Neural cell (in vitro differentiated cells): ENCODE measurements around the gene RSBN1. TPM values are rescaled to one million over a fixed set of nuclear protein-coding genes. Genes with fewer than 3 reads are reported as not detected.

Experiments used
- H2AFZ ChIP-seq: fragments of 200-600, 300-800 bp; sonication (generic), shearing (Covaris generic); 2 replicates; pipeline ENCODE4 v1.6.0; 2014; ENCODE audit warnings: low read depth, mild to moderate bottlenecking, antibody characterized with exemption, low read length, moderate library complexity
- H3F3A ChIP-seq: fragments of 200-600 bp; shearing (Covaris generic); 2 replicates; pipeline ENCODE4 v1.6.1; 2016; ENCODE audit warnings: mild to moderate bottlenecking, moderate library complexity, mixed read lengths, antibody characterized with exemption, low read length; ENCODE audit not compliant: insufficient read depth, poor library complexity, severe bottlenecking
- H3K27ac ChIP-seq: fragments of 200-600, 300-800 bp; sonication (generic), shearing (Covaris generic); 2 replicates; pipeline ENCODE4 v1.5.1; 2014; ENCODE audit warnings: mild to moderate bottlenecking, low read length, moderate library complexity
- H3K27me3 ChIP-seq: fragments of 300-800, 200-600 bp; sonication (generic), shearing (Covaris generic); 2 replicates; pipeline ENCODE4 v1.6.0; 2014; ENCODE audit warnings: mild to moderate bottlenecking, low read depth, low read length, moderate library complexity; ENCODE audit not compliant: insufficient read depth
- H3K36me3 ChIP-seq: fragments of 300-800, 200-600 bp; sonication (generic), shearing (Covaris generic); 2 replicates; pipeline ENCODE4 v1.5.1; 2014; ENCODE audit warnings: mild to moderate bottlenecking, antibody characterized with exemption, low read length, moderate library complexity; ENCODE audit not compliant: insufficient read depth
- H3K4me2 ChIP-seq: fragments of 300-800, 200-600 bp; sonication (generic), shearing (Covaris generic); 2 replicates; pipeline ENCODE4 v1.6.0; 2014; ENCODE audit warnings: mild to moderate bottlenecking, low read length
- H3K4me3 ChIP-seq: fragments of 300-800, 200-600 bp; sonication (generic), shearing (Covaris generic); 2 replicates; pipeline ENCODE4 v1.5.1; 2014; ENCODE audit warnings: mild to moderate bottlenecking, low read length, moderate library complexity
- H3K79me2 ChIP-seq: fragments of 200-600 bp; shearing (Covaris generic); replicated peaks from 2 replicates; pipeline ENCODE4 v1.6.0; 2014; ENCODE audit warnings: mild to moderate bottlenecking, low read length, moderate library complexity; ENCODE audit not compliant: insufficient read depth
- H3K9ac ChIP-seq: fragments of 300-800, 200-600 bp; sonication (generic), shearing (Covaris generic); 2 replicates; pipeline ENCODE4 v1.6.1; 2016; ENCODE audit warnings: mild to moderate bottlenecking, low read length, mixed read lengths
- H3K9me2 ChIP-seq: fragments of 200-600 bp; shearing (Covaris generic); 2 replicates; pipeline ENCODE4 v1.6.1; 2016; ENCODE audit warnings: mild to moderate bottlenecking, low read length, mixed read lengths; ENCODE audit not compliant: insufficient read depth
- H3K9me3 ChIP-seq: fragments of 200-600, 300-800 bp; sonication (generic), shearing (Covaris generic); 2 replicates; pipeline ENCODE4 v1.6.1; 2016; ENCODE audit warnings: mild to moderate bottlenecking, mixed run types, low read length, moderate library complexity, mixed read lengths
- H4K20me1 ChIP-seq: fragments of 200-600 bp; shearing (Covaris generic); 2 replicates; pipeline ENCODE4 v1.6.1; 2016; ENCODE audit warnings: mild to moderate bottlenecking, mixed run types; ENCODE audit not compliant: insufficient read depth
- EP300 ChIP-seq: fragments of 450-650 bp; conservative IDR thresholded peaks from 2 replicates; pipeline ENCODE4 v1.6.1; 2014; ENCODE audit warnings: antibody characterized with exemption, mild to moderate bottlenecking, moderate library complexity; ENCODE audit not compliant: poor library complexity, severe bottlenecking
- EZH2 ChIP-seq: fragments of 200-600, 300-800 bp; shearing (Covaris generic), sonication (generic); IDR thresholded peaks from 2 replicates; pipeline ENCODE4 v1.6.1; 2014; ENCODE audit warnings: antibody characterized with exemption, low read length, borderline replicate concordance, mild to moderate bottlenecking; ENCODE audit not compliant: insufficient read depth, poor library complexity, severe bottlenecking
- MXI1 ChIP-seq: fragments of 450-650 bp; conservative IDR thresholded peaks from 2 replicates; pipeline ENCODE4 v1.6.1; 2014; ENCODE audit warnings: antibody characterized with exemption, mild to moderate bottlenecking; ENCODE audit not compliant: poor library complexity, severe bottlenecking
- POLR2AphosphoS5 ChIP-seq: IDR thresholded peaks from 2 replicates; pipeline ENCODE4 v1.6.1; 2012
- RAD21 ChIP-seq: fragments of 450-650 bp; conservative IDR thresholded peaks from 2 replicates; pipeline ENCODE4 v1.6.1; 2014; ENCODE audit warnings: antibody characterized with exemption, mild to moderate bottlenecking, moderate library complexity
- SMC3 ChIP-seq: fragments of 450-650 bp; conservative IDR thresholded peaks from 2 replicates; pipeline ENCODE4 v1.6.1; 2014; ENCODE audit warnings: antibody characterized with exemption, mild to moderate bottlenecking, moderate library complexity; ENCODE audit not compliant: poor library complexity
- TAF1 ChIP-seq: IDR thresholded peaks from 2 replicates; pipeline ENCODE4 v1.6.1; 2012; ENCODE audit warnings: low read depth
- polyA plus RNA-seq: library from polyadenylated mRNA; depleted of rRNA; stranded (reverse); fragments of >200 nt; gene quantifications from 2 replicates; pipeline ENCODE4 v1.2.3, GENCODE V29; 2014
- TF ChIP-seq, protein P1 (sequence below): IDR thresholded peaks from 2 replicates; pipeline ENCODE4 v1.6.1; 2012; ENCODE audit warnings: borderline replicate concordance
- TF ChIP-seq, protein P2 (sequence below): fragments of 450-650 bp; IDR thresholded peaks from 2 replicates; pipeline ENCODE4 v1.5.1; 2014; ENCODE audit warnings: antibody characterized with exemption, mild to moderate bottlenecking, moderate library complexity; ENCODE audit not compliant: poor library complexity, severe bottlenecking

Gene RSBN1
- polyA plus RNA-seq, 1 donor from 2014 or later, result 33.7 TPM

DNA sequence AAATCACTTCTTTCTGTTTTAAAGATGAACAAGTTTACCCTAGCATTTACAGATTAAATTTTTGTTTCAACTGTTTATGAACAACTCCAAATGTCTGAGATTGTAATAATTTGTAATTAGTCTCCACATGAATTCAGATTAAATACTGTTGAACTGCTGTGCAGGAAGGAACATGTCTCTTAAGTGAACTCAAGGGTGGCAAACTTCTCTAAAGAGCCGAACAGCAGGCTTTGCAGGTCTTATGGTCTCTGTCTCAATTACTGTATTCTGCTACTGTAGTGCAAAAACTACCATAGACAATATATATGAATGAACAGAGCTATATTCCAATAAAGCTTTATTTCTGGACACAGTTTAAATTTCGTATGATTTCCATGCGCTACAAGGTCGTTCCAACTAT, 6.6 kb downstream of the RSBN1 start:
- Histone ChIP-seq H3K36me3 (no peaks in the 10 kb centered on the region), H4K20me1 (peaks cover 2% of the 10 kb centered on the region), H3K4me3 (no peak overlapping the region), H3K9ac (no peak overlapping the region), H3K27me3 (no peaks in the 10 kb centered on the region), H3K4me2 (no peak overlapping the region), H3K79me2 (peaks cover 98% of the 10 kb centered on the region), H2AFZ (no peak overlapping the region), H3K27ac (no peak overlapping the region), H3F3A (no peaks in the 10 kb centered on the region), H3K9me3 (no peaks in the 10 kb centered on the region), H3K9me2 (no peaks in the 10 kb centered on the region)
- TF ChIP-seq TAF1, result no peak
- TF ChIP-seq EZH2, result no peak
- no peak for TF ChIP-seq EP300
- TF ChIP-seq POLR2AphosphoS5, result no peak
- TF ChIP-seq, protein P1, sequence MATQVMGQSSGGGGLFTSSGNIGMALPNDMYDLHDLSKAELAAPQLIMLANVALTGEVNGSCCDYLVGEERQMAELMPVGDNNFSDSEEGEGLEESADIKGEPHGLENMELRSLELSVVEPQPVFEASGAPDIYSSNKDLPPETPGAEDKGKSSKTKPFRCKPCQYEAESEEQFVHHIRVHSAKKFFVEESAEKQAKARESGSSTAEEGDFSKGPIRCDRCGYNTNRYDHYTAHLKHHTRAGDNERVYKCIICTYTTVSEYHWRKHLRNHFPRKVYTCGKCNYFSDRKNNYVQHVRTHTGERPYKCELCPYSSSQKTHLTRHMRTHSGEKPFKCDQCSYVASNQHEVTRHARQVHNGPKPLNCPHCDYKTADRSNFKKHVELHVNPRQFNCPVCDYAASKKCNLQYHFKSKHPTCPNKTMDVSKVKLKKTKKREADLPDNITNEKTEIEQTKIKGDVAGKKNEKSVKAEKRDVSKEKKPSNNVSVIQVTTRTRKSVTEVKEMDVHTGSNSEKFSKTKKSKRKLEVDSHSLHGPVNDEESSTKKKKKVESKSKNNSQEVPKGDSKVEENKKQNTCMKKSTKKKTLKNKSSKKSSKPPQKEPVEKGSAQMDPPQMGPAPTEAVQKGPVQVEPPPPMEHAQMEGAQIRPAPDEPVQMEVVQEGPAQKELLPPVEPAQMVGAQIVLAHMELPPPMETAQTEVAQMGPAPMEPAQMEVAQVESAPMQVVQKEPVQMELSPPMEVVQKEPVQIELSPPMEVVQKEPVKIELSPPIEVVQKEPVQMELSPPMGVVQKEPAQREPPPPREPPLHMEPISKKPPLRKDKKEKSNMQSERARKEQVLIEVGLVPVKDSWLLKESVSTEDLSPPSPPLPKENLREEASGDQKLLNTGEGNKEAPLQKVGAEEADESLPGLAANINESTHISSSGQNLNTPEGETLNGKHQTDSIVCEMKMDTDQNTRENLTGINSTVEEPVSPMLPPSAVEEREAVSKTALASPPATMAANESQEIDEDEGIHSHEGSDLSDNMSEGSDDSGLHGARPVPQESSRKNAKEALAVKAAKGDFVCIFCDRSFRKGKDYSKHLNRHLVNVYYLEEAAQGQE, result no peak
- TF ChIP-seq SMC3, result no peak
- no peak for TF ChIP-seq MXI1
- TF ChIP-seq, protein P2, sequence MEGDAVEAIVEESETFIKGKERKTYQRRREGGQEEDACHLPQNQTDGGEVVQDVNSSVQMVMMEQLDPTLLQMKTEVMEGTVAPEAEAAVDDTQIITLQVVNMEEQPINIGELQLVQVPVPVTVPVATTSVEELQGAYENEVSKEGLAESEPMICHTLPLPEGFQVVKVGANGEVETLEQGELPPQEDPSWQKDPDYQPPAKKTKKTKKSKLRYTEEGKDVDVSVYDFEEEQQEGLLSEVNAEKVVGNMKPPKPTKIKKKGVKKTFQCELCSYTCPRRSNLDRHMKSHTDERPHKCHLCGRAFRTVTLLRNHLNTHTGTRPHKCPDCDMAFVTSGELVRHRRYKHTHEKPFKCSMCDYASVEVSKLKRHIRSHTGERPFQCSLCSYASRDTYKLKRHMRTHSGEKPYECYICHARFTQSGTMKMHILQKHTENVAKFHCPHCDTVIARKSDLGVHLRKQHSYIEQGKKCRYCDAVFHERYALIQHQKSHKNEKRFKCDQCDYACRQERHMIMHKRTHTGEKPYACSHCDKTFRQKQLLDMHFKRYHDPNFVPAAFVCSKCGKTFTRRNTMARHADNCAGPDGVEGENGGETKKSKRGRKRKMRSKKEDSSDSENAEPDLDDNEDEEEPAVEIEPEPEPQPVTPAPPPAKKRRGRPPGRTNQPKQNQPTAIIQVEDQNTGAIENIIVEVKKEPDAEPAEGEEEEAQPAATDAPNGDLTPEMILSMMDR, result no peak
- no peak for TF ChIP-seq RAD21

DNA sequence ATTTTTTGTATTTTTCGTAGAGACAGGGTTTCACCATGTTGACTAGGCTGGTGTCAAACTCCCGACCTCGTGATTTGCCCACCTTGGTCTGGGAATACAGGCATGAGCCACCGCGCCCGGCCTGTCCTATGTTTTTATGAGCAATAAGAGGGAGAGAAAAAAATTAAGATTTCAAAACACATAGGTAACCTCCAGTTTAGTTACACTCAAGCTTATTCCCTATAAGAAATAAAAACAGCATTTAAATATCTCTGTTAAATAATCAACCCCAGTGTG, 7.1 kb downstream of the RSBN1 start:
- no peaks in the 10 kb centered on the region for H3K27me3 ChIP-seq
- no peak overlapping the region for H3K4me3 ChIP-seq
- TF ChIP-seq EZH2 (no peak), POLR2AphosphoS5 (no peak), SMC3 (no peak), EP300 (no peak), RAD21 (no peak), MXI1 (no peak), TAF1 (no peak)
- TF ChIP-seq, protein P2, result no peak
- TF ChIP-seq, protein P1, result no peak
- H3K27ac ChIP-seq, result no peak overlapping the region
- H3K9me2 ChIP-seq, result no peaks in the 10 kb centered on the region
- no peak overlapping the region for H2AFZ ChIP-seq
- H3K36me3 ChIP-seq, result no peaks in the 10 kb centered on the region
- H3K4me2 ChIP-seq, result no peak overlapping the region
- no peak overlapping the region for H3K9ac ChIP-seq
- H4K20me1 ChIP-seq, result peaks cover 2% of the 10 kb centered on the region
- H3F3A ChIP-seq, result no peaks in the 10 kb centered on the region
- no peaks in the 10 kb centered on the region for H3K9me3 ChIP-seq
- peaks cover 98% of the 10 kb centered on the region for H3K79me2 ChIP-seq
